GM18867 (cell line): ENCODE measurements around the gene TMEM141.

Source experiments
- ATAC-seq: cut with Tn5 transposase; IDR thresholded peaks from one replicate; pipeline ENCODE4 v1.9.1; 2021; ENCODE audit warnings: mild to moderate bottlenecking, moderate library complexity; ENCODE audit not compliant: unreplicated experiment

The TMEM141 gene

DNA sequence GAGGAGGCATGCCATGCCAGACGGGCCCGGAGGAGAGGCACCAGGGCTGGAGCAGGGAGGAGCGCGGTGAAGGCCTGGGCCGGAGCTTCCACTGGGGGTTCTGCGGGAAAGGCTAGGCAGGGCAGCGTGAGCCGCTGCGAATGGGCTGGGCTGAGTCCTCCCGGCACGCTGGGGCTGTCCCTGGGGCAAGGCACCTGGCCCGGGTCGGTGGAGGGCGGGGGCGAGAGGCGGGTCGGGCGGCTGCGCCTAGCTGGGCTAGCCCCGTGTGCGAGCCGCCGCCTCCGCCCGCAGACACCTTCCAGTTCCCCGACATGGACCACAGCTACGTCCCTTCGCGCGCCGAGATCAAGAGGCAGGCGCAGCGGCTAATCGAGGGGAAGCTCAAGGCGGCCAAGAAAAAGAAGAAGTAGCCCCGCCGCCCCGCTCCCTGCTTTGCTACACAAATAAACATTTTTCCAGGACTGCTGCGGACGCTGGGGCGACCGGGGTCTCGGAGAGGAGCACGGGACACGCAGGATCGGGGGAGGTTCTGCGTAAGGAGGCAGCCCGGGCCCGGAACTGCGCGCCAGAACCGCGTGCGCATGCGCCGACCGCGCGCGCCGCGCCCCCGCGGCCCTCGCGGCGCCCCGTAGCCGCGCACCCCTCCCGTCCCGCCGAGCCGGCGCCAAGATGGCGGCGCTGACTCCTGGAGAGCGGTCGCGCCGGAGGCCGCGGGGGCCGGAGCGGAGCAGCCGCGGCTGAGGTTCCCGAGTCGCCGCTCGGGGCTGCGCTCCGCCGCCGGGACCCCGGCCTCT, 16.3 kb downstream of the TMEM141 start, which contains the start of gene RABL6:
Gene RABL6, plus strand, starts transcription at position 668 of the 794 bp plus-strand sequence. CDS start 249 bp downstream, outside the sequence.
- ATAC-seq = peak; percentile 77

DNA sequence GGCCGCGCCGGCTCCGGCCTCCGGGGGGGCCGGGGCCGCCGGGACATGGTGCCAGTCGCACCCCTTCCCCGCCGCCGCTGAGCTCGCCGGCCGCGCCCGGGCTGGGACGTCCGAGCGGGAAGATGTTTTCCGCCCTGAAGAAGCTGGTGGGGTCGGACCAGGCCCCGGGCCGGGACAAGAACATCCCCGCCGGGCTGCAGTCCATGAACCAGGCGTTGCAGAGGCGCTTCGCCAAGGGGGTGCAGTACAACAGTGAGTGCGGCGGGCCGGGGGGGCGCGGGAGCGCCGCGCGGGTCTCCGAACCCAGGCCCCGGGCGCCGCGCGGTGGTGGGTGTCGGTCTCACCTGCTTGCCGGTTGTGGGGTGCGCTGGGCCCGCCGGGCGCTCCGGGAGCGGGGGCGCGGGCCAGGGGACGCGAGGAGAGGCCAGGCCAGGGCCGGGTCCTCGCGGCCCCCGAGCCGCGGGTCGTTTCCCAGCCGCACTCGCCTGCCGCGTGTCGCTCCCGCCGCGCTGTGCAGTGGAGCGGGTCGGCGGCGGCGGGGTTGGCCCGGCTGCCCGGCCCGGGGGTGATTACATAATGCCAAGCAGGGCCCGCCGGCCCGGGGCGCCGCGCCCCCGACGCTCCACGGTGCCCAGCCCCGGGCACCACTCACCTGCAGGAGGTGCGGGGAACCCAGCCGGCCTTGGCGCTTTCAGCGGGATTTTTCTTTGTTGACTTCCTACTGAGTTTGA, 17.1 kb downstream of the TMEM141 start:
- ATAC-seq = peak; percentile 34

DNA sequence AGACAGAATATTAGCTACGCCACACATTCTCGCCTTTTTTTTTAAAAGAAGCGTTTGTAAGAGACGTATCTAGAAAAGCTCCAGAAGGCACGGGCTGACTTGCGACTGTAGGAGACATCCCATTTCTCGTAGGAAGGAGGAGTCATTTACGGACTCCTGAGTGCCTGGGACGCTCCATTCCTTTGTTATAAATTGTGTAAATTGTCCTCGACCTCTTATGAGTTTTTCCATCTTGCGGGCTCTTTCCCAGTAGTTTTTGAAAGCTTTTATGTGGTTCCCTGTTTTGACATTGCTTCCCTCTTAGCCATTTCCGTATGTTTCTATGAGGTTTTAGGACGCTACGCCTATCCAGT, 17.6 kb downstream of the TMEM141 start:
- no peak for ATAC-seq

DNA sequence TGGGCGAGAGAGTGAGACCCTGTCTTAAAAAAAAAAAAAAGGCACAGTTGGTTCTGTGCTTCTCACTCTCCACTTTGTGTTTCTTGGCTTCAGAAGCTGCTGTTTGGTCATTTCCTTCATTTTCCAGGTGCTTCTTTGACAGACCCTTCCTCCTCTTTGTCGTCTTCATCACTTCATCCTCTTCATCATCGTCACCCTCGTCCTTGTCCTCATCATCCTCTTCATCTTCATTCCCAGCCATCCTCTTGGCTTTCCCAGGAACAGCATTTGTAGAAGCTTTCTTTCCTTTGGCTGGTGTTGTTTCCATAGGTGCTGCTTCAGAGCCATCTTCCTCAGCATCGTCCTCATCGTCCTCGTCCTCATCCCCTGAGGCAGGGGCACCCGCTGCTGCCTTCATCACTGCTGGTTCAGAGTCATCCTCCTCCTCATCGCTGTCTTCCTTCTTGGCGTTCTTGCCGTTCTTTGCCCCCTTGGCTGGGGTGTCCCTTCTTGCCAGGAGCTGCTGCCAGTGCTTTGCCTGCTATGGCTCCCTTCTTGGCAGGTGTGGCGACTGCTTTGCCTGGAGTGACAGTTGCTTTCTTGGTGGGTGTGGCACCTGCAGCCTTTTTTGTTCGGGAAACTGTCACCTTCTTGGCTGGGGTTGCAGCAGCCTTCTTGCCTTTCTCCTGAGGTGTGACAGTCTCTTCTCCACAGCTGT, 23.7 kb downstream of the TMEM141 start:
- no peak for ATAC-seq

DNA sequence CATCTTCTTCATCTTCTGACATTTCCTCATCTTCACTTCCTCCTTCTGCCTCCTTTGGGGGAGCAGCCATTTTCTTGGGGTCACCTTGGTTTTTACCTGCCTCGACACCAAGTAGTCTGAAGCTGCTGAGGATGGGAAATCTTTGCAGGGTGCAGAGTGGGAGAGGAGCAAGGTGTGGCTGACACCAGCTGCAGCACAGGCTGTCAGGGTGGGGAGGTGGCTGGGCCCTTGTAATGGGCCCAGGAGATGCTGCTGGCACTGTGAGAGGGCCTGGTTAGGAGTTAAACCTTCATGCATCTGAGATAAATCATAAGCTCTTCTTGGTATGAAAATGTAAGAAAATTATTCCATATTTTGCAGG, 24.3 kb downstream of the TMEM141 start:
- ATAC-seq = no peak

GRCh38 chr9:136820971-136821825, 30.1 kb downstream of the TMEM141 start:
- ATAC-seq = no peak

DNA sequence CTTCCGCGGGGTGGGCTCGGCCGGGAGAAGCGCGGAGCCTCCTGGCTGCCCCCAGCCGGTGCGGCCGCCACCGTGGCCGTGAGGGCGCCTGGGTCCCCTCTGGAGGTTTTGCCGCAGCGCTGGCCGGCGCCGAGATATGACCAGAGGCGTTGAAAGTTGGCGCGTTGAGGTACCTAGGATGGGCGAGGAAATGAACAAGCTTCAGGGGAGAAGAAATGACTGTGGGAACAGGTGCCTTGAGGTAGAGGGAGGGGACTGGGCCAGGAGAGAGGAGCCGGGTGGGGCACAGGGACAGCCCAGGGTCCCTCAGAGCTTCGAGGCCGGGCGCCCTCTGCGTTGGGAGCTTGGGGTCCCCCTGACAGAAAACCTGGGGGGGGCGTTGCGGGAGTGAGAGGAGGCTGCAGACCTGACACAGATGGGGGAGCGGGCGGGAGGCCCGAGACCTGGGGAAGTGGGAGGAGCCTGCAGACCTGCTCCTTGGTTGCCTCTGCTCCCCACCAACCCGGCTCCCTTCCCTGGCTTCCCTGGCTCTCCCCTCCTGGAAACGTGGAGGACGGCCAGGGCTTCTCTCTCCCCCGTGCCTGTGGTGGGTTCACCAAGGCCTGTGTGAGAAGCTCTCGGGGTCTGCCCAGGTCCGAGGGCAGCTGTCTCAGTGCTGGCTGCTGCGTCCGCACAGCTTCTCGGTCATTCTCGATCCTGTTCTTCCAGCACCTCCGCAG, 30.8 kb downstream of the TMEM141 start:
- no peak for ATAC-seq

- no peak for ATAC-seq
Measured at GRCh38 chr9:136823136-136824046, 32.2 kb downstream of the TMEM141 start.

- ATAC-seq = no peak
Measured at GRCh38 chr9:136824496-136825225, 33.5 kb downstream of the TMEM141 start.

- ATAC-seq = no peak
Measured at GRCh38 chr9:136825295-136826187, 34.4 kb downstream of the TMEM141 start.

DNA sequence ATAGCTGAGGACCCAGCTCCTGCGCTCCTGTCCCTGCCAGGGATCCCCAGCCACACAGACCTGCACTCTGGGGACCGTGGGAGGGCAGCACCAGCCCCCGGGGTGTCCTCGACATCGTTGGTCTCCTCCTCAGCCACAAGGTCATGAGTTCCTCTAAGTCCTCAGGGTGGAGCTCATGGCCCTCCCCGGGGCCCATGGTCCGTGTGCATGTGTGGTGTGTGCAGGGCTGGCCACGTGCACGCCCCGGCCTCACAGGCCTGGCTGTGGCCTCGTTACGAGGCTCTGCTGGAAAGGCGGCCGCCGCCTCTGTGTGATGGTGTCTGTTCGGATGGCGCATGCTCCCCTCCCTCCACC, 35.0 kb downstream of the TMEM141 start:
- ATAC-seq = no peak

GRCh38 chr9:136826703-136827582, 35.8 kb downstream of the TMEM141 start:
- no peak for ATAC-seq

GRCh38 chr9:136827794-136828473, 36.8 kb downstream of the TMEM141 start:
- no peak for ATAC-seq

DNA sequence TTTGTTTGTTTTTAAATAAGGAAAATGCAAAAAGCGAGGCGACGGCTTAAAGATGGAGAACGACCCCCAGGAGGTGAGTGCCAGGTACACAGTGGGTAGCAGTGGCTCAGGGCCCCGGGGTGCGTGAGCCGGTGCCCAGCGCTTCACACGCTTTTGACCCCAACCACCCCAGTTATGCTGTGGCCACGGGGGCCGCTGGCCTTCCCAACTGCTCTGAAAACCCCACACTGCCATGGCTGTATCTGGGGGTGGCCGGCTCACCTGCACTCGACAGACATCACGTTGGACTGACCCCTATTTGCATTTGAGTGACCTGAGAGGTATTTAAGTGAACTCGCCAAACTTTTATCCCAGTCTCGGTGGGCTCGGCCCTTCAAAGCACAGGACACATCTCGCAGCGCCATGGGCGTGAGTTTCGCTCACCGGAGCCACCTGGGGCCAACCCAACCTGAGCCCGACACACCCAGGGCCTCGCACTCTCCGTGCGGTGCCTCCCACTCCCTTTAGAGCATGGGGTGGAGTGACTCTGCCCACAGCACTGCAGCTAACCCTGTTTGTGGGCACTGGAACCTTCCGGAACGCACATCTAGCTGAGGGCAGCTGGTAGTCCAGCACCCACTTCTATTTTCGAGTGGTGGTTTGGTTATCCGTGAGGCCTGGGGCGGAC, 37.5 kb downstream of the TMEM141 start:
- ATAC-seq = no peak

- ATAC-seq = no peak
Measured at GRCh38 chr9:136829412-136829811, 38.3 kb downstream of the TMEM141 start.
